A549 (cell line): Measurements from ENCODE around the gene TXNDC2. TPM values are rescaled to one million over a fixed set of nuclear protein-coding genes. Genes with fewer than 3 reads are reported as not detected.

Experiments used
- ATAC-seq, 2 experiments: fragments of 200-7000 bp in 1 of 2; fragments of >200 bp in 1 of 2; cut with Nextera tagmentation in 1 of 2; cut with Tn5 transposase in 1 of 2; 3 replicates each; pipeline versions ENCODE4 v1.8.0 to v1.9.1; 2018 to 2020; ENCODE audit warnings: mild to moderate bottlenecking in 1 of 2, moderate library complexity in 1 of 2
- CTCF ChIA-PET: fragments of 300-600 bp; sonication (Branson Sonifier 250); formaldehyde crosslinking; extraction: SDS; loops from one replicate; lab custom pipeline; 2021; ENCODE audit warnings: antibody characterized with exemption, inconsistent platforms; lab: Yijun Ruan, JAX
- POLR2A ChIA-PET: fragments of 350-600 bp; formaldehyde crosslinking; extraction: SDS; loops from one replicate; lab custom pipeline; 2021; ENCODE audit warnings: antibody characterized with exemption, inconsistent platforms; lab: Yijun Ruan, JAX
- DNase-seq, 2 experiments: peaks; one replicate each; pipeline versions ENCODE4 v3.0.0 to v3.0.0-alpha.2; 2011 to 2016; ENCODE audit warnings: low read depth in 1 of 2, low spot score in 1 of 2
- FAIRE-seq: peaks from 2 replicates; lab custom pipeline; 2011; peaks lifted over from hg19 to GRCh38; lab: Jason Lieb, UNC
- H3K27ac ChIP-seq, 2 experiments: fragments of >200 bp; sonication (Bioruptor Twin); formaldehyde crosslinking; 3 replicates each; pipeline ENCODE4 v1.5.1; 2016 to 2017
- H3K4me1 ChIP-seq: fragments of >200 bp; sonication (Bioruptor Twin); formaldehyde crosslinking; 3 replicates; pipeline ENCODE4 v1.6.1; 2016
- H3K4me2 ChIP-seq: fragments of >200 bp; sonication (Bioruptor Twin); formaldehyde crosslinking; 3 replicates; pipeline ENCODE4 v1.6.1; 2016
- H3K4me3 ChIP-seq: fragments of >200 bp; sonication (Bioruptor Twin); formaldehyde crosslinking; 3 replicates; pipeline ENCODE4 v1.5.1; 2016
- H3K9me3 ChIP-seq: fragments of >200 bp; sonication (Bioruptor Twin); formaldehyde crosslinking; 3 replicates; pipeline ENCODE4 v1.6.1; 2016
- BCL3 ChIP-seq: fragments of >200 bp; sonication (Bioruptor Twin); formaldehyde crosslinking; IDR thresholded peaks from 3 replicates; pipeline ENCODE4 v1.6.1; 2016
- CEBPB ChIP-seq, 2 experiments: fragments of >200 bp in 1 of 2; sonication (Bioruptor Twin) in 1 of 2; formaldehyde crosslinking in 1 of 2; IDR thresholded peaks; 2 replicates each; pipeline ENCODE4 v1.6.1; 2012 to 2016
- E2F6 ChIP-seq: IDR thresholded peaks from 2 replicates; pipeline ENCODE4 v1.6.1; 2012; ENCODE audit warnings: low read depth, borderline replicate concordance
- EHMT2 ChIP-seq: fragments of 200-600 bp; sonication (generic); IDR thresholded peaks from 2 replicates; pipeline ENCODE4 v1.6.1; 2016; ENCODE audit warnings: antibody characterized with exemption, low read depth, mild to moderate bottlenecking, moderate library complexity
- EP300 ChIP-seq, 2 experiments: fragments of >200 bp; sonication (Bioruptor Twin); formaldehyde crosslinking; IDR thresholded peaks; 2 replicates in 1 of 2; 3 replicates in 1 of 2; pipeline ENCODE4 v1.6.1; 2016 to 2017
- FOSL2 ChIP-seq, 2 experiments: fragments of 450-650 bp in 1 of 2; fragments of >200 bp in 1 of 2; sonication (Bioruptor Twin) in 1 of 2; formaldehyde crosslinking; IDR thresholded peaks; 2 replicates each; pipeline versions ENCODE4 v1.5.0 to v1.6.1; 2016 to 2020; ENCODE audit warnings: mild to moderate bottlenecking in 1 of 2, moderate library complexity in 1 of 2
- FOXS1 ChIP-seq: fragments of 250-450 bp; sonication (Bioruptor Pico); IDR thresholded peaks from 2 replicates; pipeline ENCODE4 v1.5.0; 2020; ENCODE audit warnings: mild to moderate bottlenecking, moderate library complexity
- GATA3 ChIP-seq: IDR thresholded peaks from 2 replicates; pipeline ENCODE4 v1.6.1; 2012; ENCODE audit warnings: borderline replicate concordance
- HEYL ChIP-seq: fragments of 250-450 bp; sonication (Bioruptor Pico); IDR thresholded peaks from 2 replicates; pipeline ENCODE4 v1.8.0; 2021; ENCODE audit warnings: mild to moderate bottlenecking, moderate library complexity
- HOXB13 ChIP-seq: fragments of 250-450 bp; sonication (Bioruptor Pico); IDR thresholded peaks from 2 replicates; pipeline ENCODE4 v1.5.0; 2020; ENCODE audit warnings: low read depth, mild to moderate bottlenecking, moderate library complexity
- JUN ChIP-seq, 2 experiments: fragments of >200 bp; sonication (Bioruptor Twin); formaldehyde crosslinking; IDR thresholded peaks; 2 replicates in 1 of 2; 3 replicates in 1 of 2; pipeline ENCODE4 v1.6.1; 2016 to 2017
- JUNB ChIP-seq: fragments of >200 bp; sonication (Bioruptor Twin); formaldehyde crosslinking; IDR thresholded peaks from 2 replicates; pipeline ENCODE4 v1.6.1; 2016
- KDM1A ChIP-seq: fragments of 200-600 bp; sonication (generic); IDR thresholded peaks from 2 replicates; pipeline ENCODE4 v1.6.1; 2016; ENCODE audit warnings: low read depth, mild to moderate bottlenecking
- MAFK ChIP-seq: fragments of 450-650 bp; IDR thresholded peaks from 2 replicates; pipeline ENCODE4 v1.6.1; 2014; ENCODE audit not compliant: partially characterized antibody
- MAX ChIP-seq: IDR thresholded peaks from 2 replicates; pipeline ENCODE4 v1.6.1; 2012
- MYC ChIP-seq: IDR thresholded peaks from 2 replicates; pipeline ENCODE4 v1.6.1; 2012; ENCODE audit warnings: mild to moderate bottlenecking, inconsistent platforms, low read length, improper control_type of control experiment, borderline replicate concordance
- NFE2L2 ChIP-seq: fragments of 150-350 bp; conservative IDR thresholded peaks from 2 replicates; pipeline ENCODE4 v1.6.1; 2014; ENCODE audit warnings: low read length
- PHF8 ChIP-seq: fragments of 200-600 bp; sonication (generic); IDR thresholded peaks from 2 replicates; pipeline ENCODE4 v1.6.1; 2016; ENCODE audit warnings: low read depth, mild to moderate bottlenecking, antibody characterized with exemption, moderate library complexity, borderline replicate concordance
- POLR2A ChIP-seq: IDR thresholded peaks from 2 replicates; pipeline ENCODE4 v1.6.1; 2012; ENCODE audit warnings: mild to moderate bottlenecking, low read length
- RAD21 ChIP-seq, 2 experiments: fragments of >200 bp in 1 of 2; sonication (Bioruptor Twin) in 1 of 2; formaldehyde crosslinking in 1 of 2; IDR thresholded peaks in 1 of 2; conservative IDR thresholded peaks in 1 of 2; 2 replicates in 1 of 2; 3 replicates in 1 of 2; pipeline ENCODE4 v1.6.1; 2012 to 2018; ENCODE audit warnings: inconsistent platforms in 1 of 2
- RCOR1 ChIP-seq: fragments of 150-350 bp; IDR thresholded peaks from 2 replicates; pipeline ENCODE4 v1.6.1; 2014; ENCODE audit warnings: antibody characterized with exemption, low read length, low read depth
- REST ChIP-seq: fragments of 200-600 bp; sonication (generic); IDR thresholded peaks from 2 replicates; pipeline ENCODE4 v1.6.1; 2016; ENCODE audit warnings: antibody characterized with exemption, mild to moderate bottlenecking, moderate library complexity
- SMC3 ChIP-seq: fragments of >200 bp; sonication (Bioruptor Twin); formaldehyde crosslinking; IDR thresholded peaks from 3 replicates; pipeline ENCODE4 v1.6.1; 2018; ENCODE audit warnings: inconsistent platforms
- SREBF2 ChIP-seq: fragments of 450-650 bp; IDR thresholded peaks from 2 replicates; pipeline ENCODE4 v1.6.1; 2014; ENCODE audit warnings: mild to moderate bottlenecking, moderate library complexity
- ZC3H11A ChIP-seq: fragments of 450-650 bp; IDR thresholded peaks from 2 replicates; pipeline ENCODE4 v1.6.1; 2014; ENCODE audit warnings: antibody characterized with exemption, mild to moderate bottlenecking
- ZFP36 ChIP-seq: fragments of 450-650 bp; IDR thresholded peaks from 2 replicates; pipeline ENCODE4 v1.6.1; 2014; ENCODE audit warnings: borderline replicate concordance; ENCODE audit not compliant: partially characterized antibody
- WGBS: methylation state at CpG from one replicate; pipeline ENCODE4 v1.1.6; 2017; ENCODE audit errors: missing lambda C conversion rate; 5-methylcytosine and 5-hydroxymethylcytosine counted together
- polyA plus RNA-seq, 4 experiments: library from polyadenylated mRNA; depleted of rRNA in 3 of 4; stranded (reverse); fragments of >200 nt; fragmentation: RNase III in 1 of 4; extraction: RNeasy Plus Mini Kit Qiagen cat#74134 plus additional on column Dnase treatment in 1 of 4; gene quantifications; 2 replicates in 3 of 4; 3 replicates in 1 of 4; pipeline ENCODE4 v1.2.3, GENCODE V29; 2011 to 2017

Gene TXNDC2
- polyA plus RNA-seq, 2 of the 4 experiments (the other 2 are of a cell fraction) = 0.06 to 0.16 TPM

GRCh38 chr18:9876212-9876866 is 9.4 kb upstream of the TXNDC2 start:
- peak overlapping the region; percentile 90 to 93 for H3K27ac ChIP-seq
- H3K4me2 ChIP-seq = peak overlapping the region; percentile 85
- ChIA-PET CTCF (interaction anchor here (0.8 to 1.3 kb wide), 4 partner anchors 18 to 203 kb away, joined by 3 to 5 read pairs (median 3); no protein-coding TSS in a partner anchor), POLR2A (interaction anchor here (1.0 to 1.5 kb wide), 5 partner anchors 9 to 133 kb away, joined by 4 to 8 read pairs (median 4); partner anchors contain the start of genes TXNDC2 and VAPA)
- 30% methylated on average over 2 of the region's 2 CpGs for WGBS
- DNase-seq (no peak), ATAC-seq (no peak; a peak in 1 of 6 replicates), FAIRE-seq (no peak)
- peak overlapping the region; percentile 27; the same call in 2 of the 3 replicates for H3K4me3 ChIP-seq
- H3K9me3 ChIP-seq = no peaks in the 10 kb centered on the region
- H3K4me1 ChIP-seq = peaks cover 30% of the 10 kb centered on the region
- TF ChIP-seq POLR2A (no peak), ZFP36 (no peak), SREBF2 (no peak), PHF8 (no peak), HEYL (no peak), EHMT2 (no peak), FOXS1 (CRISPR knock-in tag) (no peak), RAD21 (conservative IDR thresholded peaks at IDR 0.05 in 1 of 2, IDR thresholded peaks at IDR 0.05 in 1 of 2) (no peak), NFE2L2 (no peak), KDM1A (no peak), BCL3 (no peak), MAFK (no peak), RCOR1 (no peak)
- TF ChIP-seq, all 56 proteins: peak for 0

GRCh38 chr18:9876867-9877654 is 8.7 kb upstream of the TXNDC2 start:
- H3K4me2 ChIP-seq = peak overlapping the region; percentile 85
- H3K4me3 ChIP-seq = peak overlapping the region; percentile 27; the same call in 2 of the 3 replicates
- peak overlapping the region; percentile 90 to 93 for H3K27ac ChIP-seq
- no peaks in the 10 kb centered on the region for H3K9me3 ChIP-seq
- POLR2A ChIA-PET = interaction anchor here (1.0 to 1.5 kb wide), 6 partner anchors 9 to 134 kb away, joined by 4 to 8 read pairs (median 5); partner anchors contain the start of genes TXNDC2 and VAPA
- peaks cover 27% of the 10 kb centered on the region for H3K4me1 ChIP-seq
- peak; percentile 93 to 98 for ATAC-seq
- CTCF ChIA-PET = interaction anchor here (0.8 to 1.3 kb wide), 4 partner anchors 19 to 204 kb away, joined by 3 to 5 read pairs (median 3); no protein-coding TSS in a partner anchor
- WGBS = 0% methylated on average over 9 of the region's 9 CpGs
- TF ChIP-seq CEBPB (IDR thresholded peaks at IDR 0.05) (peak; percentile 66 to 69; a peak in 3 of 4 replicates), HOXB13 (CRISPR knock-in tag) (peak; percentile 33; the same call in 1 of the 2 replicates), FOSL2 (IDR thresholded peaks at IDR 0.05) (peak; percentile 46; the same call in 1 of the 2 replicates), FOSL2 (CRISPR knock-in tag; IDR thresholded peaks at IDR 0.05) (peak; percentile 81), ZC3H11A (no peak), MYC (peak; percentile 38; the same call in 1 of the 2 replicates), E2F6 (no peak), GATA3 (peak; percentile 81; the same call in 1 of the 2 replicates), EP300 (IDR thresholded peaks at IDR 0.05) (peak; percentile 43 to 77; a peak in 3 of 5 replicates), MAFK (peak; percentile 77), REST (no peak), JUN (IDR thresholded peaks at IDR 0.05) (peak; percentile 59 to 70; a peak in 4 of 5 replicates), JUNB (peak; percentile 70), MAX (peak; percentile 54; the same call in 1 of the 2 replicates), RAD21 (conservative IDR thresholded peaks at IDR 0.05 in 1 of 2, IDR thresholded peaks at IDR 0.05 in 1 of 2) (peak; percentile 10 to 37; a peak in 3 of 5 replicates), SMC3 (0 out of 3 replicates have a peak, but pooled peaks have one; percentile 15), SREBF2 (no peak)
- peak; percentile 35 to 92 for DNase-seq
- FAIRE-seq = peak; percentile 32
